Glutamatergic neuron (in vitro differentiated cells): ENCODE measurements around the gene DLG4. TPM values are rescaled to one million over a fixed set of nuclear protein-coding genes. Genes with fewer than 3 reads are reported as not detected.

Experiments
- DNase-seq: peaks from one replicate; pipeline ENCODE4 v3.0.0; 2022
- H3K27ac Mint-ChIP-seq: one replicate; pipeline ENCODE4 v1.8.0; 2020; ENCODE audit warnings: mild to moderate bottlenecking, mixed read lengths, inconsistent platforms; ENCODE audit not compliant: unreplicated experiment
- H3K27me3 Mint-ChIP-seq: one replicate; pipeline ENCODE4 v1.8.0; 2020; ENCODE audit warnings: mild to moderate bottlenecking, moderate library complexity, mixed read lengths, inconsistent platforms; ENCODE audit not compliant: unreplicated experiment
- H3K36me3 Mint-ChIP-seq: one replicate; pipeline ENCODE4 v1.8.0; 2020; ENCODE audit warnings: mild to moderate bottlenecking, mixed read lengths, inconsistent platforms; ENCODE audit not compliant: unreplicated experiment
- H3K4me1 Mint-ChIP-seq: one replicate; pipeline ENCODE4 v1.8.0; 2020; ENCODE audit warnings: mild to moderate bottlenecking, low read depth, mixed read lengths, inconsistent platforms; ENCODE audit not compliant: unreplicated experiment
- H3K4me3 Mint-ChIP-seq: one replicate; pipeline ENCODE4 v1.8.0; 2020; ENCODE audit warnings: mild to moderate bottlenecking, mixed read lengths, inconsistent platforms; ENCODE audit not compliant: unreplicated experiment
- H3K9me3 Mint-ChIP-seq: one replicate; pipeline ENCODE4 v1.8.0; 2020; ENCODE audit warnings: mild to moderate bottlenecking, moderate library complexity, mixed read lengths, inconsistent platforms; ENCODE audit not compliant: unreplicated experiment
- total RNA-seq: library from RNA; stranded (reverse); fragmentation: NEBNext Ultra II Directional; extraction: Animal tissue kit (Norgen Biotek cat#: 25700); gene quantifications from one replicate; pipeline ENCODE4 v1.2.1, GENCODE V29; 2021; ENCODE audit not compliant: unreplicated experiment
- TF ChIP-seq, protein P1 (sequence below): fragments of 200-600 bp; sonication (generic); IDR thresholded peaks from one replicate; pipeline ENCODE4 v1.5.0; 2021; ENCODE audit not compliant: partially characterized antibody, unreplicated experiment

Gene DLG4
- total RNA-seq, 1 donor from 2014 or later: 157 TPM

GRCh38 chr17:7179317-7180254 lies 40.0 kb downstream of the DLG4 start, which contains the start of gene ASGR1:
Gene ASGR1 (minus strand): TSS chr17:7179370. CDS start chr17:7178563, 807 bp downstream.
- no peak within 1 kb of the TSS for H3K27ac Mint-ChIP-seq
- peak within 1 kb of the TSS; percentile 16 for H3K4me3 Mint-ChIP-seq
- no peak for DNase-seq
- peaks cover 11% of the 10 kb centered on the region for H3K4me1 Mint-ChIP-seq
- H3K27me3 Mint-ChIP-seq: peaks cover 11% of the 10 kb centered on the region
- H3K36me3 Mint-ChIP-seq: no peaks in the 10 kb centered on the region
- TF ChIP-seq, protein P1, sequence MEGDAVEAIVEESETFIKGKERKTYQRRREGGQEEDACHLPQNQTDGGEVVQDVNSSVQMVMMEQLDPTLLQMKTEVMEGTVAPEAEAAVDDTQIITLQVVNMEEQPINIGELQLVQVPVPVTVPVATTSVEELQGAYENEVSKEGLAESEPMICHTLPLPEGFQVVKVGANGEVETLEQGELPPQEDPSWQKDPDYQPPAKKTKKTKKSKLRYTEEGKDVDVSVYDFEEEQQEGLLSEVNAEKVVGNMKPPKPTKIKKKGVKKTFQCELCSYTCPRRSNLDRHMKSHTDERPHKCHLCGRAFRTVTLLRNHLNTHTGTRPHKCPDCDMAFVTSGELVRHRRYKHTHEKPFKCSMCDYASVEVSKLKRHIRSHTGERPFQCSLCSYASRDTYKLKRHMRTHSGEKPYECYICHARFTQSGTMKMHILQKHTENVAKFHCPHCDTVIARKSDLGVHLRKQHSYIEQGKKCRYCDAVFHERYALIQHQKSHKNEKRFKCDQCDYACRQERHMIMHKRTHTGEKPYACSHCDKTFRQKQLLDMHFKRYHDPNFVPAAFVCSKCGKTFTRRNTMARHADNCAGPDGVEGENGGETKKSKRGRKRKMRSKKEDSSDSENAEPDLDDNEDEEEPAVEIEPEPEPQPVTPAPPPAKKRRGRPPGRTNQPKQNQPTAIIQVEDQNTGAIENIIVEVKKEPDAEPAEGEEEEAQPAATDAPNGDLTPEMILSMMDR: no peak
- H3K9me3 Mint-ChIP-seq: peaks cover 5% of the 10 kb centered on the region

DNA sequence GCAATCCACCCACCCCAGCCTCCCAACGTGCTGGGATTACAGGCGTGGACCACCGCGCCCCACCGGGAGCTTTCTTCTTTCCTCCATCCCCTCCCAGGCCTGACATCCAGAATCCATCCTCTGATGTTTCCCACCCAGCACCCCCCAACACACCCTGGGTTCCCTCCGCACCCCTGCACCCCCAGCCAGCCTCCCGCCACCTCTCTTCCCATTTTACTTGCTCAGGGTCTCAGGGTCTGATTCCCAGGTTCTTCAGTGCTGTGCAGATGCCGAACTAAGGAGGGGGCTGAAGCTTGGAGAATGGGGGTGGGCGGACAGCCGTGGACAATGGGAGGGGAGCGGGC lies 40.7 kb downstream of the DLG4 start:
- Mint-ChIP-seq H3K4me1 (peaks cover 11% of the 10 kb centered on the region), H3K9me3 (peaks cover 5% of the 10 kb centered on the region), H3K27me3 (peaks cover 11% of the 10 kb centered on the region), H3K4me3 (peak overlapping the region; percentile 16), H3K36me3 (no peaks in the 10 kb centered on the region), H3K27ac (no peak overlapping the region)
- TF ChIP-seq, protein P1: no peak
- no peak for DNase-seq

GRCh38 chr17:7177954-7178477 lies 41.6 kb downstream of the DLG4 start:
- Mint-ChIP-seq H3K27ac (no peak overlapping the region), H3K4me3 (no peak overlapping the region), H3K27me3 (peaks cover 7% of the 10 kb centered on the region), H3K4me1 (peaks cover 7% of the 10 kb centered on the region), H3K36me3 (no peaks in the 10 kb centered on the region), H3K9me3 (peaks cover 3% of the 10 kb centered on the region)
- TF ChIP-seq, protein P1: no peak
- peak; percentile 52 for DNase-seq

GRCh38 chr17:7177191-7177953 lies 42.3 kb downstream of the DLG4 start:
- TF ChIP-seq, protein P1: peak; percentile 85

More at GRCh38 chr17:7177191-7177953, 42.3 kb downstream of the DLG4 start:
- peaks cover 7% of the 10 kb centered on the region for H3K27me3 Mint-ChIP-seq
- H3K9me3 Mint-ChIP-seq: peaks cover 3% of the 10 kb centered on the region
- no peak overlapping the region for H3K4me3 Mint-ChIP-seq
- peaks cover 2% of the 10 kb centered on the region for H3K36me3 Mint-ChIP-seq
- peaks cover 7% of the 10 kb centered on the region for H3K4me1 Mint-ChIP-seq
- no peak overlapping the region for H3K27ac Mint-ChIP-seq
- DNase-seq: peak; percentile 84
